ENCODE results near the gene SAMD4B. TPM values are rescaled to one million over a fixed set of nuclear protein-coding genes. Genes with fewer than 3 reads are reported as not detected.
A peak's percentile ranks its signal among the peaks of the same experiment; 100 is the strongest.

SAMD4B gene
- total and polyA plus RNA-seq, 10 of the 15 experiments (the other 5 are each of a cell fraction or from before 2014, with no cell fraction given) = 2.4 to 43.3 (median 23.9) TPM

DNA sequence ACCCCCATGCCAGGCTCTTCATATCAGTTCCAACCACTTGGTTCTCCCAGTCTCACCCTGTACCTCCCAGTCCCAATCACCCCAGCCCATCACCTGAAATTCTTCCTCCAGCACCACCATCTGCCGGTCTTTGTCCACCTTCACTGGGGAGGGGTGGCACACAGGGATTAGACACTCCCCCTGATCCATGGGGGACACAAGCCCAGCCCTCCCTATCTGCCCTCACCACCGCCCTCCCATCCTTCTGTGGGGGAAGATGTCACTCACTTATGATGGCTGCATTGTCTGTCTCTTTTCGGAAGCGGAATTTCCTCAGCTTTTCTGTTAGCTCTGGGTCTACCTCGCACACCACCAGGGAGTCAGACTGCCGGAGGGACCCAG lies 7.1 kb upstream of the SAMD4B start (continued):
- TF ChIP-seq POLR2AphosphoS5 (IDR thresholded peaks at IDR 0.05; ENCODE audit: low read length) (no peak), MTA2 (IDR thresholded peaks at IDR 0.05; ENCODE audit: low read depth) (no peak), YY1 (IDR thresholded peaks at IDR 0.05; ENCODE audit: low read depth, low read length) (0 out of 2 replicates have a peak, but pooled peaks have one; percentile 35)
- TF ChIP-seq, protein P1, sequence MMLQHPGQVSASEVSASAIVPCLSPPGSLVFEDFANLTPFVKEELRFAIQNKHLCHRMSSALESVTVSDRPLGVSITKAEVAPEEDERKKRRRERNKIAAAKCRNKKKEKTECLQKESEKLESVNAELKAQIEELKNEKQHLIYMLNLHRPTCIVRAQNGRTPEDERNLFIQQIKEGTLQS (IDR thresholded peaks at IDR 0.05; ENCODE audit: borderline replicate concordance, extremely low read depth, low read depth, low read length) = no peak
- TF ChIP-seq, protein P2, sequence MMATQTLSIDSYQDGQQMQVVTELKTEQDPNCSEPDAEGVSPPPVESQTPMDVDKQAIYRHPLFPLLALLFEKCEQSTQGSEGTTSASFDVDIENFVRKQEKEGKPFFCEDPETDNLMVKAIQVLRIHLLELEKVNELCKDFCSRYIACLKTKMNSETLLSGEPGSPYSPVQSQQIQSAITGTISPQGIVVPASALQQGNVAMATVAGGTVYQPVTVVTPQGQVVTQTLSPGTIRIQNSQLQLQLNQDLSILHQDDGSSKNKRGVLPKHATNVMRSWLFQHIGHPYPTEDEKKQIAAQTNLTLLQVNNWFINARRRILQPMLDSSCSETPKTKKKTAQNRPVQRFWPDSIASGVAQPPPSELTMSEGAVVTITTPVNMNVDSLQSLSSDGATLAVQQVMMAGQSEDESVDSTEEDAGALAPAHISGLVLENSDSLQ (IDR thresholded peaks at IDR 0.05) = peak; percentile 83
- TF ChIP-seq, protein P3, sequence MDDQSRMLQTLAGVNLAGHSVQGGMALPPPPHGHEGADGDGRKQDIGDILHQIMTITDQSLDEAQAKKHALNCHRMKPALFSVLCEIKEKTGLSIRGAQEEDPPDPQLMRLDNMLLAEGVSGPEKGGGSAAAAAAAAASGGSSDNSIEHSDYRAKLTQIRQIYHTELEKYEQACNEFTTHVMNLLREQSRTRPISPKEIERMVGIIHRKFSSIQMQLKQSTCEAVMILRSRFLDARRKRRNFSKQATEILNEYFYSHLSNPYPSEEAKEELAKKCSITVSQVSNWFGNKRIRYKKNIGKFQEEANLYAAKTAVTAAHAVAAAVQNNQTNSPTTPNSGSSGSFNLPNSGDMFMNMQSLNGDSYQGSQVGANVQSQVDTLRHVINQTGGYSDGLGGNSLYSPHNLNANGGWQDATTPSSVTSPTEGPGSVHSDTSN (IDR thresholded peaks at IDR 0.05; ENCODE audit: insufficient replicate concordance, low read depth, low read length) = peak; percentile 65

DNA sequence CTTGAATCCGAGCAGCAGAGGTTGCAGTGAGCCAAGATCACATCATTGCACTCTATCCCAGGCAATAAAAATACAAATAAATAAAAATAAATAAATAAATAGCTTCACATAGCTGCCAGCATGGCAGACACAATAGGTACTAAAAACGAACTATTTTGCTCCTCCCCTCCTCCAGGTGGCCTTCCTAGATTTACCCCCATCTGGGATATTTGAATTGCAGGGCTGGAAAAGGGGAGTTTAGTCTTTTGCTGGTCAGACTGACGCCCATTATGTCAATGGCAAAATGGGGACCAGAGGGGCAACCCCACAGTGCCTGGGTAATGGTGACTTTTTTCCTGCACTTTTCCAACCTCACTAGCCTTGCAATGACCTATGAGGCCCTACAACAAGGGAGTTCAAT lies 5.7 kb upstream of the SAMD4B start:
- POLR2A ChIA-PET = interaction anchor here (0.6 to 2.8 kb wide), 3 partner anchors 9 to 1093 kb away, joined by 3 to 9 read pairs (median 4); no protein-coding TSS in a partner anchor
- TF ChIP-seq, protein P4, sequence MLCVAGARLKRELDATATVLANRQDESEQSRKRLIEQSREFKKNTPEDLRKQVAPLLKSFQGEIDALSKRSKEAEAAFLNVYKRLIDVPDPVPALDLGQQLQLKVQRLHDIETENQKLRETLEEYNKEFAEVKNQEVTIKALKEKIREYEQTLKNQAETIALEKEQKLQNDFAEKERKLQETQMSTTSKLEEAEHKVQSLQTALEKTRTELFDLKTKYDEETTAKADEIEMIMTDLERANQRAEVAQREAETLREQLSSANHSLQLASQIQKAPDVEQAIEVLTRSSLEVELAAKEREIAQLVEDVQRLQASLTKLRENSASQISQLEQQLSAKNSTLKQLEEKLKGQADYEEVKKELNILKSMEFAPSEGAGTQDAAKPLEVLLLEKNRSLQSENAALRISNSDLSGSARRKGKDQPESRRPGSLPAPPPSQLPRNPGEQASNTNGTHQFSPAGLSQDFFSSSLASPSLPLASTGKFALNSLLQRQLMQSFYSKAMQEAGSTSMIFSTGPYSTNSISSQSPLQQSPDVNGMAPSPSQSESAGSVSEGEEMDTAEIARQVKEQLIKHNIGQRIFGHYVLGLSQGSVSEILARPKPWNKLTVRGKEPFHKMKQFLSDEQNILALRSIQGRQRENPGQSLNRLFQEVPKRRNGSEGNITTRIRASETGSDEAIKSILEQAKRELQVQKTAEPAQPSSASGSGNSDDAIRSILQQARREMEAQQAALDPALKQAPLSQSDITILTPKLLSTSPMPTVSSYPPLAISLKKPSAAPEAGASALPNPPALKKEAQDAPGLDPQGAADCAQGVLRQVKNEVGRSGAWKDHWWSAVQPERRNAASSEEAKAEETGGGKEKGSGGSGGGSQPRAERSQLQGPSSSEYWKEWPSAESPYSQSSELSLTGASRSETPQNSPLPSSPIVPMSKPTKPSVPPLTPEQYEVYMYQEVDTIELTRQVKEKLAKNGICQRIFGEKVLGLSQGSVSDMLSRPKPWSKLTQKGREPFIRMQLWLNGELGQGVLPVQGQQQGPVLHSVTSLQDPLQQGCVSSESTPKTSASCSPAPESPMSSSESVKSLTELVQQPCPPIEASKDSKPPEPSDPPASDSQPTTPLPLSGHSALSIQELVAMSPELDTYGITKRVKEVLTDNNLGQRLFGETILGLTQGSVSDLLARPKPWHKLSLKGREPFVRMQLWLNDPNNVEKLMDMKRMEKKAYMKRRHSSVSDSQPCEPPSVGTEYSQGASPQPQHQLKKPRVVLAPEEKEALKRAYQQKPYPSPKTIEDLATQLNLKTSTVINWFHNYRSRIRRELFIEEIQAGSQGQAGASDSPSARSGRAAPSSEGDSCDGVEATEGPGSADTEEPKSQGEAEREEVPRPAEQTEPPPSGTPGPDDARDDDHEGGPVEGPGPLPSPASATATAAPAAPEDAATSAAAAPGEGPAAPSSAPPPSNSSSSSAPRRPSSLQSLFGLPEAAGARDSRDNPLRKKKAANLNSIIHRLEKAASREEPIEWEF (IDR thresholded peaks at IDR 0.05; ENCODE audit: insufficient replicate concordance, low read depth, low read length) = no peak
- TF ChIP-seq ATF7 (IDR thresholded peaks at IDR 0.05; ENCODE audit: low read depth) = no peak
- TF ChIP-seq EZH2 (IDR thresholded peaks at IDR 0.05; ENCODE audit: borderline replicate concordance, control insufficient read depth, low read depth, low read length) = no peak
- no peak for TF ChIP-seq NR2C2 (IDR thresholded peaks at IDR 0.05; ENCODE audit: borderline replicate concordance, control insufficient read depth, insufficient read length, low read depth)
- TF ChIP-seq, protein P5, sequence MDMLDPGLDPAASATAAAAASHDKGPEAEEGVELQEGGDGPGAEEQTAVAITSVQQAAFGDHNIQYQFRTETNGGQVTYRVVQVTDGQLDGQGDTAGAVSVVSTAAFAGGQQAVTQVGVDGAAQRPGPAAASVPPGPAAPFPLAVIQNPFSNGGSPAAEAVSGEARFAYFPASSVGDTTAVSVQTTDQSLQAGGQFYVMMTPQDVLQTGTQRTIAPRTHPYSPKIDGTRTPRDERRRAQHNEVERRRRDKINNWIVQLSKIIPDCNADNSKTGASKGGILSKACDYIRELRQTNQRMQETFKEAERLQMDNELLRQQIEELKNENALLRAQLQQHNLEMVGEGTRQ (IDR thresholded peaks at IDR 0.05; ENCODE audit: borderline replicate concordance, low read depth, low read length) = no peak
- no peak for TF ChIP-seq NBN (IDR thresholded peaks at IDR 0.05)
- TF ChIP-seq BMI1 (IDR thresholded peaks at IDR 0.05; ENCODE audit: borderline replicate concordance) = no peak

More for the DNA sequence above, 5.7 kb upstream of the SAMD4B start:
- no peak for FAIRE-seq
- Histone ChIP-seq H3K79me2 (ENCODE audit: control insufficient read depth, insufficient read depth, low read length) (peaks cover 18% of the 10 kb centered on the region), H4K20me1 (ENCODE audit: control insufficient read depth, insufficient read depth) (no peaks in the 10 kb centered on the region), H3K4me3 (no peak overlapping the region), H3K4me2 (ENCODE audit: control insufficient read depth, insufficient read depth) (no peak overlapping the region), H3K9ac (ENCODE audit: control insufficient read depth, insufficient read depth, low read length) (no peak overlapping the region), H3K4me1 (ENCODE audit: control insufficient read depth, insufficient read depth, low read length) (peaks cover 9% of the 10 kb centered on the region), H2AFZ (ENCODE audit: control insufficient read depth, low read depth, low read length) (no peak overlapping the region), H3K9me3 (replicated peaks; ENCODE audit: control insufficient read depth, insufficient read depth, low read length) (no peaks in the 10 kb centered on the region), H3K27me3 (replicated peaks in 1 of 2; ENCODE audit: control insufficient read depth in 2 of 2, insufficient read depth in 2 of 2, low read length in 1 of 2) (no peaks in the 10 kb centered on the region), H3K36me3 (ENCODE audit: control insufficient read depth in 2 of 2, insufficient read depth in 2 of 2, low read length in 1 of 2) (no peaks in the 10 kb centered on the region), H3K27ac (ENCODE audit: control insufficient read depth, insufficient read depth) (peak overlapping the region; percentile 97)
- intact Hi-C loops (cut with micrococcal nuclease; ENCODE audit: unreplicated experiment) (no loop called here), in situ Hi-C loops (cut with MboI) (no loop called here)
- no peak for DNase-seq (ENCODE audit: low read depth, low spot score)
- CTCF ChIA-PET = interaction anchor here (0.9 to 2.6 kb wide), 4 partner anchors 9 to 214 kb away, joined by 3 to 14 read pairs (median 4); partner anchors contain the start of gene PLEKHG2
- RAD21 ChIA-PET (ENCODE audit: unreplicated experiment) = interaction anchor here (1.3 to 1.7 kb wide), 3 partner anchors 54 to 78 kb away, joined by 4 to 6 read pairs (median 5); partner anchors contain the start of genes MED29, PAF1 and PLEKHG2
- 48% methylated on average over 3 of the region's 3 CpGs for whole genome bisulfite sequencing (ENCODE audit: insufficient coverage, insufficient replicate concordance, low lambda C conversion rate, missing lambda C conversion rate)
- no TSS peak for BruUV-seq (replicated peaks)
- no peak for ATAC-seq
- SMC1A ChIA-PET (ENCODE audit: uncharacterized antibody, unreplicated experiment) = interaction anchor here (0.7 to 1.1 kb wide), 4 partner anchors 12 to 215 kb away, joined by 3 read pairs; partner anchors contain the start of gene EID2B
